Measurements from ENCODE around the gene NPTX2. TPM values are rescaled to one million over a fixed set of nuclear protein-coding genes. Genes with fewer than 3 reads are reported as not detected.

Gene NPTX2
- polyA plus RNA-seq, 1 donor from 2014 or later = 0.98 TPM

DNA sequence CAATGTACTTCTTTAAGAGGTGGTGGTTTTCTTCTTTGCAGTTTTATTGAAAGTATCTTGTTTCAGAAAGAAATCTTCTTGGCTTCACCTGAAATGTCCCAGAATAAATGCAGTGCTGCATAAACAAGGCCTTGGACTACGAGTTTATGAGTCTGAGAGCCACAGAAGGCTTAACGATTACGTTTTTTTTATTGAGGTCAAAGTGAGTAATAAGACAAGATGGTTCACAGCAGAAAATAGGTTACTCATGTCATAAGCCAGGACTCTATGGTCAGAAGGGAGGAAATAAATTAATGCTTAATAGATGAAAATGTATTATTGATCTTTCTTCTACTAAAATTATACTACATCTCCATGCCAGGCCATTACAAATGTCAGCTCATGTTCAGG is 13.7 kb upstream of the NPTX2 start:
- no peak overlapping the region for H3K9ac ChIP-seq (ENCODE audit: low read length)
- H3K9me3 ChIP-seq (ENCODE audit: low read length) = no peaks in the 10 kb centered on the region
- no peak overlapping the region for H3K4me2 ChIP-seq (ENCODE audit: low read length)
- no peaks in the 10 kb centered on the region for H3F3A ChIP-seq (ENCODE audit: insufficient read depth, low read length, poor library complexity, severe bottlenecking)
- H3K27me3 ChIP-seq (ENCODE audit: insufficient read depth, low read depth, low read length) = no peaks in the 10 kb centered on the region
- no peak overlapping the region for H3K4me3 ChIP-seq (ENCODE audit: low read length)
- H3K27ac ChIP-seq (ENCODE audit: low read length) = no peak overlapping the region
- H3K36me3 ChIP-seq (ENCODE audit: insufficient read depth, low read length) = no peaks in the 10 kb centered on the region
- no peaks in the 10 kb centered on the region for H3K79me2 ChIP-seq (replicated peaks; ENCODE audit: insufficient read depth, low read length)
- no peaks in the 10 kb centered on the region for H3K9me2 ChIP-seq (ENCODE audit: insufficient read depth, low read length)
- no peak for TF ChIP-seq POLR2AphosphoS5 (IDR thresholded peaks at IDR 0.05)
- no peak for TF ChIP-seq RAD21 (conservative IDR thresholded peaks at IDR 0.05)
- no peak for TF ChIP-seq SMC3 (conservative IDR thresholded peaks at IDR 0.05; ENCODE audit: poor library complexity)
- TF ChIP-seq EZH2 (IDR thresholded peaks at IDR 0.05; ENCODE audit: borderline replicate concordance, insufficient read depth, low read length, poor library complexity, severe bottlenecking) = no peak
- TF ChIP-seq MXI1 (conservative IDR thresholded peaks at IDR 0.05; ENCODE audit: poor library complexity, severe bottlenecking) = no peak
- no peak for TF ChIP-seq EP300 (conservative IDR thresholded peaks at IDR 0.05; ENCODE audit: poor library complexity, severe bottlenecking)
- TF ChIP-seq, protein P1, sequence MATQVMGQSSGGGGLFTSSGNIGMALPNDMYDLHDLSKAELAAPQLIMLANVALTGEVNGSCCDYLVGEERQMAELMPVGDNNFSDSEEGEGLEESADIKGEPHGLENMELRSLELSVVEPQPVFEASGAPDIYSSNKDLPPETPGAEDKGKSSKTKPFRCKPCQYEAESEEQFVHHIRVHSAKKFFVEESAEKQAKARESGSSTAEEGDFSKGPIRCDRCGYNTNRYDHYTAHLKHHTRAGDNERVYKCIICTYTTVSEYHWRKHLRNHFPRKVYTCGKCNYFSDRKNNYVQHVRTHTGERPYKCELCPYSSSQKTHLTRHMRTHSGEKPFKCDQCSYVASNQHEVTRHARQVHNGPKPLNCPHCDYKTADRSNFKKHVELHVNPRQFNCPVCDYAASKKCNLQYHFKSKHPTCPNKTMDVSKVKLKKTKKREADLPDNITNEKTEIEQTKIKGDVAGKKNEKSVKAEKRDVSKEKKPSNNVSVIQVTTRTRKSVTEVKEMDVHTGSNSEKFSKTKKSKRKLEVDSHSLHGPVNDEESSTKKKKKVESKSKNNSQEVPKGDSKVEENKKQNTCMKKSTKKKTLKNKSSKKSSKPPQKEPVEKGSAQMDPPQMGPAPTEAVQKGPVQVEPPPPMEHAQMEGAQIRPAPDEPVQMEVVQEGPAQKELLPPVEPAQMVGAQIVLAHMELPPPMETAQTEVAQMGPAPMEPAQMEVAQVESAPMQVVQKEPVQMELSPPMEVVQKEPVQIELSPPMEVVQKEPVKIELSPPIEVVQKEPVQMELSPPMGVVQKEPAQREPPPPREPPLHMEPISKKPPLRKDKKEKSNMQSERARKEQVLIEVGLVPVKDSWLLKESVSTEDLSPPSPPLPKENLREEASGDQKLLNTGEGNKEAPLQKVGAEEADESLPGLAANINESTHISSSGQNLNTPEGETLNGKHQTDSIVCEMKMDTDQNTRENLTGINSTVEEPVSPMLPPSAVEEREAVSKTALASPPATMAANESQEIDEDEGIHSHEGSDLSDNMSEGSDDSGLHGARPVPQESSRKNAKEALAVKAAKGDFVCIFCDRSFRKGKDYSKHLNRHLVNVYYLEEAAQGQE (IDR thresholded peaks at IDR 0.05; ENCODE audit: borderline replicate concordance) = no peak
- TF ChIP-seq TAF1 (IDR thresholded peaks at IDR 0.05; ENCODE audit: low read depth) = no peak
- TF ChIP-seq, protein P2, sequence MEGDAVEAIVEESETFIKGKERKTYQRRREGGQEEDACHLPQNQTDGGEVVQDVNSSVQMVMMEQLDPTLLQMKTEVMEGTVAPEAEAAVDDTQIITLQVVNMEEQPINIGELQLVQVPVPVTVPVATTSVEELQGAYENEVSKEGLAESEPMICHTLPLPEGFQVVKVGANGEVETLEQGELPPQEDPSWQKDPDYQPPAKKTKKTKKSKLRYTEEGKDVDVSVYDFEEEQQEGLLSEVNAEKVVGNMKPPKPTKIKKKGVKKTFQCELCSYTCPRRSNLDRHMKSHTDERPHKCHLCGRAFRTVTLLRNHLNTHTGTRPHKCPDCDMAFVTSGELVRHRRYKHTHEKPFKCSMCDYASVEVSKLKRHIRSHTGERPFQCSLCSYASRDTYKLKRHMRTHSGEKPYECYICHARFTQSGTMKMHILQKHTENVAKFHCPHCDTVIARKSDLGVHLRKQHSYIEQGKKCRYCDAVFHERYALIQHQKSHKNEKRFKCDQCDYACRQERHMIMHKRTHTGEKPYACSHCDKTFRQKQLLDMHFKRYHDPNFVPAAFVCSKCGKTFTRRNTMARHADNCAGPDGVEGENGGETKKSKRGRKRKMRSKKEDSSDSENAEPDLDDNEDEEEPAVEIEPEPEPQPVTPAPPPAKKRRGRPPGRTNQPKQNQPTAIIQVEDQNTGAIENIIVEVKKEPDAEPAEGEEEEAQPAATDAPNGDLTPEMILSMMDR (IDR thresholded peaks at IDR 0.05; ENCODE audit: poor library complexity, severe bottlenecking) = no peak
- H2AFZ ChIP-seq (ENCODE audit: low read depth, low read length) = no peak overlapping the region
- H4K20me1 ChIP-seq (ENCODE audit: insufficient read depth) = no peaks in the 10 kb centered on the region

DNA sequence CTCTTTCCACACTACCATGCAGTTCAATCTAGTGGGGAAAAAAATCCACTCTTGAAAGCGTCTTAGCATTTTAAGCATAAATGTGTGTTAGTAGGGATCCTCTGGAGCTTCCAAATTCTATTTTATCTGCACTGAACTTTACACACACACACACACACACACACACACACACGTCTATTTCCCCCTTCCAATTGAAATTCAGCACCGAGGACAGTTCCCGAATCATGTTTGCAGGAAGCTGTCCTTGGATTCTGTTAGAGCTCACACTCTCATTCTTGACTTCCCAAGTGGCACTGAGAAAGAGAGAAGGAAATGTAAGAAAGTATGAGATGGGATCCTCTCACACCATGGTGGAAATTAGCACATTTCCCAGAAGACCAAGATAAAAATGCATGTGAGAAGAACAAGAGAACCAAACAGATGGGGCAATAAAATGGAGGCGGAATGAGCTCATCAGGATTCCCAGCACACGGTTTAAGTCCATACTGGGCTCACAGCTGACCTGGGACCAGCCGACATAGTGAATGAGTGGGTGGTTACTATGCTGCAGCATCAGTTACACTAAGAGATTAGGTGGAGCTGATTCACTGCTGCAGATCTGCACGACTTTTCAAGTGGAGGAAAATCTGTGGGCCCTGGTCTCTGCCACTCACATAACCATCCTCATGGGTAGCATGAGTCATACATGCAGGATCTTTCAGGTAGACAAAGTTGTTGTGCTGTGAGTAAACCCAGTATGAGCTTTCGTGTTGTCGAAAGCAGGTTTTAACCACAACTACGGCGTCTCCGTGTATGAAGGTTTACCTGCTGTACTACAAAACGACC is 3.3 kb upstream of the NPTX2 start:
- no peaks in the 10 kb centered on the region for H3K9me3 ChIP-seq (ENCODE audit: low read length)
- no peaks in the 10 kb centered on the region for H3F3A ChIP-seq (ENCODE audit: insufficient read depth, low read length, poor library complexity, severe bottlenecking)
- H3K4me2 ChIP-seq (ENCODE audit: low read length) = no peak overlapping the region
- H4K20me1 ChIP-seq (ENCODE audit: insufficient read depth) = no peaks in the 10 kb centered on the region
- TF ChIP-seq, protein P1 (IDR thresholded peaks at IDR 0.05; ENCODE audit: borderline replicate concordance) = peak; percentile 49
- TF ChIP-seq, protein P2 (IDR thresholded peaks at IDR 0.05; ENCODE audit: poor library complexity, severe bottlenecking) = no peak
- TF ChIP-seq EP300 (conservative IDR thresholded peaks at IDR 0.05; ENCODE audit: poor library complexity, severe bottlenecking) = no peak
- H3K27ac ChIP-seq (ENCODE audit: low read length) = no peak overlapping the region
- H3K79me2 ChIP-seq (replicated peaks; ENCODE audit: insufficient read depth, low read length) = no peaks in the 10 kb centered on the region
- peaks cover 71% of the 10 kb centered on the region for H3K27me3 ChIP-seq (ENCODE audit: insufficient read depth, low read depth, low read length)
- H3K36me3 ChIP-seq (ENCODE audit: insufficient read depth, low read length) = no peaks in the 10 kb centered on the region
- no peak overlapping the region for H3K4me3 ChIP-seq (ENCODE audit: low read length)
- H2AFZ ChIP-seq (ENCODE audit: low read depth, low read length) = no peak overlapping the region
- H3K9ac ChIP-seq (ENCODE audit: low read length) = no peak overlapping the region
- no peaks in the 10 kb centered on the region for H3K9me2 ChIP-seq (ENCODE audit: insufficient read depth, low read length)
